Superior temporal gyrus (tissue), 1 donor: ENCODE data around the gene GALNTL6.
"Not testable (repeated sequence)": the region's sequence is repeated elsewhere in the genome, so short reads cannot be mapped to it uniquely, and the experiment has no call there.

Source experiments
- DNase-seq: peaks from one replicate; pipeline ENCODE4 v3.0.0-alpha.2; 2016; ENCODE audit errors: extremely low spot score

GALNTL6 gene

DNA sequence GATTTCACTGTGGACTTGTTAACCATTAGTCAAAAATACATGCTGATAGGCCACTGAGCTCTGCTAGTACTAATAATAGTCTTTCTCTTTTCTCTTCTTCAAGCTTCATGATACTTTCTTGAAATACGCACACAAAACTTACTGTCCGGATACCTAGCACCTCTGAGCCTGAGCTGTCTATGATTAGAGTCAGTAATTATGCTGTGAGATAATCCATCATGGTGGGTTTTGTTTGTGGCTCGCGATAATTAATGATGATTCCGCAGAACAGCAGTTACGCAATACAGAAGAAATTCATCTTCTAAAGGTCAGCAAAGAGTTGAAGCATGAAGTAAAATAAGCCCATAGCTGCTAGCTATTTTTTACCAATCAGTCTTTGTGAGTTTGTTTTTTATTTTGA, 843.9 kb downstream of the GALNTL6 start:
- no peak for DNase-seq

DNA sequence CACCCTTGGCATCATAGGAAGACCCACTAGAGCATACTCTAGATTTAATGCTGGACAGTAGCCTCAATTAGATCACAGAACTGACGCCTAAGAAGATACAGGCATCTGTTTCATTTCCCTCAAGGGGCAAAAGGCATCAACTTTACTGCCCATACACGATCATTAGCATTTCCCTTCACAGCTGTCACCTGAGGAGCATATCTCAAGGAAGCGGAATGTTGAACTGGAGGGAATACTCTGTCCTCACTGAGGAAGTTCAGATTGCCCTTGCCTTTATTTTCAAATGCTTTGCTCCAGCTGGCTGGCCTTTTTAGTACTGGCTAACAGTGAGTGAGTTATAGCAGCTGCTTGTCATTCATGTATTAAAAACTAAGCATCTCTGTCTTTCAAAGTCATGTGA, 847.0 kb downstream of the GALNTL6 start:
- no peak for DNase-seq

GRCh38 chr4:172662113-172662512, 848.9 kb downstream of the GALNTL6 start:
- DNase-seq = no peak

GRCh38 chr4:172666711-172667368, 853.6 kb downstream of the GALNTL6 start:
- DNase-seq = no peak

- DNase-seq = no peak
Measured at GRCh38 chr4:172674811-172675210, 861.6 kb downstream of the GALNTL6 start.

DNA sequence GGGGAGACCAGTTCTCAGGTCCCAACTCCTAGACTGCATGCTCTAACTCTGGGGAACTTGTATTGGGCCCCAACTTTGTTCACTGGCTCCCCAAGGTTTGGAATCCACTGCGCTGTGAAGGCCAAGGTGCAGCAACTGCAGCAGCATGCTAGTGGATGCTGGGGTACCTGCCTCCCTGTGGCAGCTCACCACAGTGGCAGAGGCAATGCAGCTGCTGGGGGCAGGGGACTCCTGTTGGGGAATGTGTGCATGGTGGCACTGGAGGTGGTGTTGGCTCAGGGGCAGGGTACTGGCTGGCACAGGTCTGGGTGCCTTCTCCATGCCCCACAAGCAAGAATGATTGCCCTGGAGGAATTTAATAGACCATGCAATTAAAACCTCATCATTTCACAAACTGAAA, 862.0 kb downstream of the GALNTL6 start:
- DNase-seq = no peak

DNA sequence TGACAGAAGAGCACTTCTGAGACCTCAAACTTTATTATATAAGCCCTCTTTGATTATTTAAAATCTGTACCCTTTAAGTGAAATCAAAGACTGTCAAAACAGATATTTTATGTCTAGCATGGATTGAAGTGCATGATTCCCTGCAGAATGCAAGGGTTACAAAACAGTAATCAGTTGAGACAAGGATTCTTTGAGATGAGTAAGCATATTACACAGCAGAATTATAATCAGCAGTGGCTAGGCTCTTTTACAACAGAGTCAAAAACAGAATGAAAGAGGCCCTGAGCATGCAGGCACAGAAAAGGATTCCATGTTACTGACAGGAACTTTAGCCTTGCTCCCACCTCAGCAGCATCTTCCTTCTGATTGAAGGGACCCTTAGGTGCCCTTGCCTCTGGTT, 867.5 kb downstream of the GALNTL6 start:
- peak; percentile 16 for DNase-seq

DNA sequence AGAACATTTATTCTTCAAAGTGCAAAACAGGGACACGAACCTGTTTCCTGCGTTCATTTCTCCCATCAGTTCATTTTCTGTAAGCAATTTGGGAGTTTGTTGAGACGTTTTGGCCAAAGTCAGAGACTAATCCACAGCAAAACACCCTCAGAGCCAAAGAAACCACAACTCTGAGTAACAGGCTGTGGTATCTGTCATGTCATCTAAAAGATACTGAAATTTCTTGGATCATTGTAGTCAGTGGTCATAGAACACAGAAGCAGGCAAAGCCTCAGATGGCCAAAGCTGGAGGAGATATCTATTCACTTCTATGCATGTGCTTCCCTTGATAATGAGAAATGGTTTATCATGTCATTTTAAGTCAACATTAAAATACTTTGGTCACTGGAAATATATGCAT, 869.8 kb downstream of the GALNTL6 start:
- DNase-seq = no peak

- no peak for DNase-seq
Measured at GRCh38 chr4:172686021-172686420, 872.8 kb downstream of the GALNTL6 start.

DNA sequence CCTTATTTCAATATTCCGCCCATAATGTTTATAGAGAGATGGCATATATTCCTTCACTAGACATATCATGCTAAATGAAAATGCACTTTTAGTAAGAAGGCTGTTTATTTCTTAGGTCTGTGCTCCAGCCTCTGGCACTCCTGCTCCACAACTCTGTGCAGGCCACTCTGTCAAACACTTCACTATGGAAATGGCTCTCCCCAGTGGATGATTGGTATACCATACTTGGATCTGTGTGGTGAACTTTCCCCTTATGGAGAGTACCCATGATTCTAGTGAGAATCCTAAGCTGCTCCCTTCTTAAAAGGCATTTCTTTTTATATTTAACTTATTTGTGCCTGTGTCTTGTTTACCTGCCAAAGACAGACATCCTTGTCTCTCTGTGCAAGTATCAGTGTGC, 875.3 kb downstream of the GALNTL6 start:
- no peak for DNase-seq

DNA sequence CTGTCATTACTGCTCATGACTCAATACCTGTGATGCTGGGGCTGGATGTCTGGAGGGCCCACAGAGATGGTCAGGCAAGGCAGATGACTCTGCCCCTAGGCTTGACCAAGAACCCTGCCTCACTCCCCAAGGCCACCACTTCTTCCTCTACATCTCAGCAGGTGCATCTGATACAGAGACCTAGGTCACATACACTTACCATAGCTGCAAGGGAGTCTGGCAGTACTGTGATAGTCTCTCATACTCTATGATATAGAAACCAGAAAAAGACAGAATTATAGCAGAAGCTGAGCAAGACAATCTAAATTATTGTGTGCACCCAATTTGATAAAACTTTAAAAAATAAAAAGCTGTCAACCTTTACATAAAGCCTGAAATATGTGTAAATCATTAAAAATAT, 878.3 kb downstream of the GALNTL6 start:
- no peak for DNase-seq

DNA sequence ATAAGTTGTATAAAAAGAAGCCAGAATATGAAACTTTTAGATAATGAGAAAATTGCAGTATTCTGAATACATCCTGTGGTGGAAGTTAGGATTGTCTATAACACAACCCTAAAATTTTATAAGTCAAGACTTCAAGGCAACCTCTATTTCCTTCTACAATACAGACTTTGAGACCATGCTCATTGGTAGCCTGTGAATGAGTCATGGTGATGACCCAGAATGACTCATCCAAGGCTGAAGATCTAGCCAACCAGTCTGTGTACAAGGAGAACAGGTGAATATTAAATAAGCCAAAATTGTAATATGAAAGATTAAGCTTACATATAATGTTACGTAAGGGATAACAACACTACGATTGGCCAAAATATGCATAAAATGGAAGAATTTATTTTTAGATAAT, 879.5 kb downstream of the GALNTL6 start:
- DNase-seq = no peak

DNA sequence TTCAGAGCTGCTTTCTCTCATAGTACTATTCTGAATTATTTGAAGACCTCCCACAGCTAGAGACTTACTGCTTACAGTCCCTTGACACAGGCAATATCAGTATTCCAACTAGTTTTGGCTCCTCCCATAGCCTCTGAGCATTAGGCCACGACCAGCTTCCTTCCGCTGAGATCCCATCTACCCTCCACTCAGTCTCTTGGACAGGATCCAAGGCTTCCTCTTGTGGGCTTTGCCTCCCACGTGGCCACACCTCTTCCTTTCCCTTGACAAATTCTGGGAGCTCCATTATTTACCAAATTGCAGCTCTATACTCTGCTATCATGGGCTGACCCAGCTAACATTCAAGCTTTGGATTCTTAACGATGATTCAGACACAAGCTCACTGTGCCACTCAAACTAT, 885.1 kb downstream of the GALNTL6 start:
- no peak for DNase-seq

DNA sequence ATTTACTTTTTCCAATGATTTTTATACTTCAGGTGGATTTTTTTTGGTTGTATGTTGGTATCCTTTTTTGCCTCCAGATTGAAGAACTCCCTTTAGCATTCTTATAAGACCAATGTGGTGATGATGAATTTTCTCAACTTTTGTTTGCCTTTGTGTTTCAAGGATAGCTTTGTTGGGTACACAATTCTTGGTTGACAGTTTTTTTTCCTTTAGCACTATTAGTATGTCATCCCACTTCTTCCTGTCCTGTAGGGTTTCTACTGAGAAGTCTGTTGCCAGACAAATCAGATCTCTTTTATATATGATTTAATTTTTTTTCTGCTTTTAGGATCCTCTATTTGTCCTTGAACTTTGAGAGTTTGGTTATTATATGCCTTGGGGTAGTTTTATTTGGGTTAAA, 892.4 kb downstream of the GALNTL6 start:
- DNase-seq = no peak

GRCh38 chr4:172706000-172706399, 892.8 kb downstream of the GALNTL6 start:
- no peak for DNase-seq

GRCh38 chr4:172707622-172708021, 894.4 kb downstream of the GALNTL6 start:
- no peak for DNase-seq

GRCh38 chr4:172708184-172708583, 895.0 kb downstream of the GALNTL6 start:
- no peak for DNase-seq

- DNase-seq = no peak
Measured at GRCh38 chr4:172709376-172709775, 896.2 kb downstream of the GALNTL6 start.

DNA sequence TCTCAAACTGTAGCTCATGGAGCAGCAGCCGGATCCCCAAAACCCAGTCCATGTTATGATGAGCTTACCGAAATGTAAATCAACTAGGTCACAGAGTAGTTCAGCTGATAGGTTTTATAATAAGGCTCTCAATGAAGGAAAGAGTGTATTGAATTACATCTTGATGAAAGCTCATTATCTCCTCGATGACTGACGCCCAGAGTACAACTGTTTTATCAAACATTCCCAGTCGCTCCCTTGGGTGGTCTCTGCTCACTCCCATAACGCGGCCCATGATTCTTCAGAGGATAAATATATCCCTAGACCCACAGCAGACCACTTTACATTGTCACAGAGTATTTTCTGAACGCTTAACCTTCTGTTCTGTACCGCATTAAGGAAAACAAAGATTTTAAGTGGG, 903.1 kb downstream of the GALNTL6 start:
- DNase-seq = no peak

DNA sequence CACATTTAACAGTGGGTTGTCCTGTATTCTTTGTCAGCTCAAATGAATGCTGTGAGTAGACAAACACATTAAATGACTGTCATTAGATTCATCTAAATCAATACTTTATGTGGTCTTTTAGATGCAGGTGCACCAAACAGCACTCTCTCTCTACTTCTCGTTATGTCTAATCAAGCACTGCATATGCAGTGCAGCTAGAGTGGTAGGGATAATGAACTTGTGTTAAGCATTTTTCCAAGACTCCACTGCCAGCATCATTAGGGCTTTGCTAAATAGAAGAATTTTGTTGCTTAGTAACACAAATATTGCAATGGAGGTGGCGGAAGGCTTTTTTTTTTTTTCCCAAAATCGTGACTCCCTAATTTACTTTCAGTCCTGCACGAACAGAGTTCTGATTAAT, 908.5 kb downstream of the GALNTL6 start:
- peak; percentile 14 for DNase-seq

DNA sequence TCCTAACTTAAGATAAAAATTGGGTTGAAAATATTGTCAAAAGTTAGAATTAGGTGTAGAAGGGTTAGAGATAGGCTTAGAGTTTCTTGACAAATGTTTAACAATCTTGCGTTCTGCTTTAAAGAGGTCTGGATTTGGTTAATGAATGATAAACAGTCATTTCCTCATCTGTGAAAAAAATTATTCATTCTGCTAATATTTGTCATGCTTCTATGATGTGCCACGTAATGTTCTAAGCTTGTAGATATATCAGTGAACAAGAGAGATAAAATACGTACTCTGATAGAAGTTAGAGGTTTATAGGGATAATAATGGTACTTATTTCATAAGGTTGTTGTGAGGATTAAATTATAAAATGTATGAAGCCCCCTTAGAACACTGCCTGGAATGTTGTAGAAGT, 912.4 kb downstream of the GALNTL6 start:
- no peak for DNase-seq

DNA sequence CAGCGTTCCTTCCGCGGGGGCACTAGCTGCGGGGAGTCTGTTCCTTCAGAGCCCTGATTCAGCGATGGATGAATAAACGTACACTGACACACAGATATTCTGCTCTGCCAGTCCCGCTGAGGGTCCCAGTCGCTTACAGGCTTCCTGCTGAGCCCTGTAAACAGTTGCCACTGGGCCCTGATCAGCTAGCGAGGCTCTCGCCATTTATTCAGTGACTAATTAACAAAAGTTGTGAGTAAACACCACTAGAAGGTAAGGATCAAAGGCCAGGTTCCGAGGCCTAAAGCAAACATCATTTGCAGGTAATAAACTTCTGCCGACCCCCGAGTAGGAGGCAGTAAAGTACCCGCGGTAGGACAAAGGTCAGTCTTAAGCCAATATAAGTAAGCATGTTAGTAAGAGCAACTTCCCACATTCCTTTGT, 912.8 kb downstream of the GALNTL6 start:
- no peak for DNase-seq

GRCh38 chr4:172727631-172728030, 914.4 kb downstream of the GALNTL6 start:
- no peak for DNase-seq

GRCh38 chr4:172733645-172734044, 920.4 kb downstream of the GALNTL6 start:
- not testable (repeated sequence) for DNase-seq
